ENCODE measurements around the gene ADCY6.

DNA sequence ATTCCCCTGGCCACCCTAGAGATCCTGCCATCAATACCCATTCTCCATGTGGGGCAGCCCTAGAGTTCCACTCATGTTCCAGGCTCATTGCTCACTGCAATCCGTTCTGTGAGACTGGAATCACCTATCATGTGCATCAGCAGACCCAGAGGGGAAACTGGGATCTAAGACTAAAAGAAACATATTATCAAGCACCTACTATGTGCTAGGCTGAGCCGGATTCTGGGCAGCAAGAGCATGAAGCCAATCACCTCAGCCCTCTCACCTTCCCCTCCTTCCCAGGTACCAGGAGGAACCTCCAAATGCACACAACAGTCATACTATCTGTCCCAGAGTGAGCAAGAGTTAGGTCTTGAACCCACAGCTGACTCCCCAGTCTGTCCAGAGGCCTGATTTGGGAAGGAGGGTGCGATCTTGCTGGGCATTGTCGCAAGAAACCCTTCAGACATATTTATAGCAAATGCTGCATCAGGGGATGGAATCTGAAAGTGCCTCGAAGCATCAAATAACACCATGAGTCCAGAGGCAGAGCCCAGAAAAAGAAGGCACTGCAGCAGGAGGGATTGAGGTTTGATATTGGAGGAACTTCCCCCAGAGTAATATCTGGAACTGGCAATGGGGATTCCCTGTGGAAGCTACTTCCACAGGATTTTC lies 22.7 kb upstream of the ADCY6 start:
- no peak for TF ChIP-seq CTCF (IDR thresholded peaks at IDR 0.05; ENCODE audit: low read depth, low read length, missing input control)
- no peak for TF ChIP-seq ZBTB33 (IDR thresholded peaks at IDR 0.05)
- no peak for TF ChIP-seq RXRA (IDR thresholded peaks at IDR 0.05)
- no peak for TF ChIP-seq TAF1 (conservative IDR thresholded peaks at IDR 0.05)
- TF ChIP-seq, protein P1, sequence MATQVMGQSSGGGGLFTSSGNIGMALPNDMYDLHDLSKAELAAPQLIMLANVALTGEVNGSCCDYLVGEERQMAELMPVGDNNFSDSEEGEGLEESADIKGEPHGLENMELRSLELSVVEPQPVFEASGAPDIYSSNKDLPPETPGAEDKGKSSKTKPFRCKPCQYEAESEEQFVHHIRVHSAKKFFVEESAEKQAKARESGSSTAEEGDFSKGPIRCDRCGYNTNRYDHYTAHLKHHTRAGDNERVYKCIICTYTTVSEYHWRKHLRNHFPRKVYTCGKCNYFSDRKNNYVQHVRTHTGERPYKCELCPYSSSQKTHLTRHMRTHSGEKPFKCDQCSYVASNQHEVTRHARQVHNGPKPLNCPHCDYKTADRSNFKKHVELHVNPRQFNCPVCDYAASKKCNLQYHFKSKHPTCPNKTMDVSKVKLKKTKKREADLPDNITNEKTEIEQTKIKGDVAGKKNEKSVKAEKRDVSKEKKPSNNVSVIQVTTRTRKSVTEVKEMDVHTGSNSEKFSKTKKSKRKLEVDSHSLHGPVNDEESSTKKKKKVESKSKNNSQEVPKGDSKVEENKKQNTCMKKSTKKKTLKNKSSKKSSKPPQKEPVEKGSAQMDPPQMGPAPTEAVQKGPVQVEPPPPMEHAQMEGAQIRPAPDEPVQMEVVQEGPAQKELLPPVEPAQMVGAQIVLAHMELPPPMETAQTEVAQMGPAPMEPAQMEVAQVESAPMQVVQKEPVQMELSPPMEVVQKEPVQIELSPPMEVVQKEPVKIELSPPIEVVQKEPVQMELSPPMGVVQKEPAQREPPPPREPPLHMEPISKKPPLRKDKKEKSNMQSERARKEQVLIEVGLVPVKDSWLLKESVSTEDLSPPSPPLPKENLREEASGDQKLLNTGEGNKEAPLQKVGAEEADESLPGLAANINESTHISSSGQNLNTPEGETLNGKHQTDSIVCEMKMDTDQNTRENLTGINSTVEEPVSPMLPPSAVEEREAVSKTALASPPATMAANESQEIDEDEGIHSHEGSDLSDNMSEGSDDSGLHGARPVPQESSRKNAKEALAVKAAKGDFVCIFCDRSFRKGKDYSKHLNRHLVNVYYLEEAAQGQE (IDR thresholded peaks at IDR 0.05), result no peak
- TF ChIP-seq GABPA (IDR thresholded peaks at IDR 0.05 in 1 of 2, conservative IDR thresholded peaks at IDR 0.05 in 1 of 2), result no peak
- no peak for TF ChIP-seq RAD21 (IDR thresholded peaks at IDR 0.05)
- no peak for TF ChIP-seq JUND (IDR thresholded peaks at IDR 0.05)
- TF ChIP-seq NR2F2 (IDR thresholded peaks at IDR 0.05), result no peak

All from liver (tissue), 3 donors.